Activated CD8-positive, alpha-beta memory T cell treated with anti-CD3 and anti-CD28 coated beads, Interleukin-2, amount 10 ng/mL, durations not matched to agents 7 days and 5 days (primary cell): ENCODE results near the gene ADAR. TPM values are rescaled to one million over a fixed set of nuclear protein-coding genes. Genes with fewer than 3 reads are reported as not detected.

Experiments
- ATAC-seq: fragments of 150-1000 bp; cut with Tn5 transposase; one replicate; pipeline ENCODE4 v1.10.0; 2021; ENCODE audit warnings: moderate library complexity
- CTCF ChIA-PET: fragments of 350-600 bp; sonication (Branson Sonifier 250); formaldehyde crosslinking; loops from one replicate; lab custom pipeline; 2021; ENCODE audit warnings: antibody characterized with exemption; lab: Charles Lee
- DNase-seq: peaks from one replicate; pipeline ENCODE4 v3.0.0-alpha.2; 2020
- H3K27ac Mint-ChIP-seq: one replicate; pipeline ENCODE4 v1.8.0; 2021; ENCODE audit warnings: mild to moderate bottlenecking, mixed read lengths
- H3K27me3 Mint-ChIP-seq: one replicate; pipeline ENCODE4 v1.8.0; 2021; ENCODE audit warnings: mixed read lengths
- H3K36me3 Mint-ChIP-seq: one replicate; pipeline ENCODE4 v1.8.0; 2021; ENCODE audit warnings: mild to moderate bottlenecking, mixed read lengths
- H3K4me1 Mint-ChIP-seq: one replicate; pipeline ENCODE4 v1.8.0; 2021; ENCODE audit warnings: mixed read lengths
- H3K4me3 Mint-ChIP-seq: one replicate; pipeline ENCODE4 v1.8.0; 2021; ENCODE audit warnings: mild to moderate bottlenecking, moderate library complexity, mixed read lengths
- H3K9me3 Mint-ChIP-seq: one replicate; pipeline ENCODE4 v1.8.0; 2022; ENCODE audit warnings: low read depth, mixed read lengths
- total RNA-seq, 2 experiments: library from RNA; stranded (reverse); gene quantifications; one replicate each; pipeline ENCODE4 v1.2.3, GENCODE V29; 2021

The ADAR gene
- total RNA-seq, 2 experiments from 2014 or later = 369 to 434 TPM

- H3K36me3 Mint-ChIP-seq = peaks cover 84% of the 10 kb centered on the region
- H3K4me3 Mint-ChIP-seq = no peak overlapping the region
- ATAC-seq = no peak
- no peak for DNase-seq
- no peaks in the 10 kb centered on the region for H3K9me3 Mint-ChIP-seq
- H3K27ac Mint-ChIP-seq = no peak overlapping the region
- CTCF ChIA-PET = interaction anchor here (1.5 to 1.9 kb wide), 2 partner anchors 30 to 80 kb away, joined by 5 to 6 read pairs; no protein-coding TSS in a partner anchor
- H3K27me3 Mint-ChIP-seq = no peaks in the 10 kb centered on the region
- H3K4me1 Mint-ChIP-seq = peaks cover 21% of the 10 kb centered on the region
Observed at GRCh38 chr1:154589780-154590179, 18.2 kb downstream of the ADAR start.

GRCh38 chr1:154586641-154587040 lies 21.3 kb downstream of the ADAR start:
- H3K4me1 Mint-ChIP-seq = peaks cover 23% of the 10 kb centered on the region
- H3K4me3 Mint-ChIP-seq = no peak overlapping the region
- H3K27ac Mint-ChIP-seq = no peak overlapping the region
- no peaks in the 10 kb centered on the region for H3K9me3 Mint-ChIP-seq
- no peaks in the 10 kb centered on the region for H3K27me3 Mint-ChIP-seq
- DNase-seq = no peak
- ATAC-seq = no peak
- peaks cover 80% of the 10 kb centered on the region for H3K36me3 Mint-ChIP-seq
- CTCF ChIA-PET = no interaction called here

- no peaks in the 10 kb centered on the region for H3K9me3 Mint-ChIP-seq
- ATAC-seq (no peak), DNase-seq (no peak)
- H3K27me3 Mint-ChIP-seq = no peaks in the 10 kb centered on the region
- CTCF ChIA-PET = no interaction called here
- no peak overlapping the region for H3K27ac Mint-ChIP-seq
- no peak overlapping the region for H3K4me3 Mint-ChIP-seq
- peaks cover 78% of the 10 kb centered on the region for H3K36me3 Mint-ChIP-seq
- H3K4me1 Mint-ChIP-seq = peaks cover 23% of the 10 kb centered on the region
Observed at GRCh38 chr1:154586231-154586630, 21.8 kb downstream of the ADAR start.

- CTCF ChIA-PET = interaction anchor here (1.0 kb wide), 1 partner anchor 94 kb away, joined by 3 read pairs; no protein-coding TSS in a partner anchor
- Mint-ChIP-seq H3K36me3 (peaks cover 80% of the 10 kb centered on the region), H3K9me3 (no peaks in the 10 kb centered on the region), H3K27ac (no peak overlapping the region), H3K27me3 (no peaks in the 10 kb centered on the region), H3K4me1 (peaks cover 23% of the 10 kb centered on the region), H3K4me3 (no peak overlapping the region)
- ATAC-seq (no peak), DNase-seq (no peak)
Observed at GRCh38 chr1:154584267-154584994, 23.6 kb downstream of the ADAR start.

- CTCF ChIA-PET = no interaction called here
- peaks cover 23% of the 10 kb centered on the region for H3K4me1 Mint-ChIP-seq
- DNase-seq (no peak), ATAC-seq (no peak)
- H3K36me3 Mint-ChIP-seq = peaks cover 80% of the 10 kb centered on the region
- no peak overlapping the region for H3K27ac Mint-ChIP-seq
- no peaks in the 10 kb centered on the region for H3K9me3 Mint-ChIP-seq
- no peak overlapping the region for H3K4me3 Mint-ChIP-seq
- no peaks in the 10 kb centered on the region for H3K27me3 Mint-ChIP-seq
Observed at GRCh38 chr1:154583773-154584172, 24.2 kb downstream of the ADAR start.

- H3K4me3 Mint-ChIP-seq = no peak overlapping the region
- no peaks in the 10 kb centered on the region for H3K9me3 Mint-ChIP-seq
- CTCF ChIA-PET = no interaction called here
- ATAC-seq (no peak), DNase-seq (no peak)
- no peak overlapping the region for H3K27ac Mint-ChIP-seq
- H3K27me3 Mint-ChIP-seq = no peaks in the 10 kb centered on the region
- peaks cover 23% of the 10 kb centered on the region for H3K4me1 Mint-ChIP-seq
- H3K36me3 Mint-ChIP-seq = peaks cover 79% of the 10 kb centered on the region
Observed at GRCh38 chr1:154582885-154583284, 25.1 kb downstream of the ADAR start.

- no peak for DNase-seq
- Mint-ChIP-seq H3K27ac (no peak overlapping the region), H3K9me3 (no peaks in the 10 kb centered on the region), H3K36me3 (peaks cover 69% of the 10 kb centered on the region), H3K27me3 (no peaks in the 10 kb centered on the region), H3K4me3 (no peak overlapping the region), H3K4me1 (peaks cover 20% of the 10 kb centered on the region)
- ATAC-seq = no peak
- CTCF ChIA-PET = no interaction called here
Observed at GRCh38 chr1:154581766-154582165, 26.2 kb downstream of the ADAR start.

- peaks cover 45% of the 10 kb centered on the region for H3K36me3 Mint-ChIP-seq
- no peaks in the 10 kb centered on the region for H3K9me3 Mint-ChIP-seq
- CTCF ChIA-PET = interaction anchor here (1.2 kb wide), 1 partner anchor 19 kb away, joined by 3 read pairs; no protein-coding TSS in a partner anchor
- H3K27me3 Mint-ChIP-seq = no peaks in the 10 kb centered on the region
- DNase-seq = no peak
- no peak overlapping the region for H3K4me3 Mint-ChIP-seq
- H3K27ac Mint-ChIP-seq = no peak overlapping the region
- ATAC-seq = no peak
- H3K4me1 Mint-ChIP-seq = peaks cover 2% of the 10 kb centered on the region
Observed at GRCh38 chr1:154579374-154579773, 28.6 kb downstream of the ADAR start.

GRCh38 chr1:154578058-154578418 lies 29.9 kb downstream of the ADAR start:
- ATAC-seq = no peak
- no peak overlapping the region for H3K27ac Mint-ChIP-seq

GRCh38 chr1:154577346-154578057 lies 30.5 kb downstream of the ADAR start:
- Mint-ChIP-seq H3K27me3 (no peaks in the 10 kb centered on the region), H3K36me3 (peaks cover 33% of the 10 kb centered on the region), H3K4me3 (no peak overlapping the region), H3K27ac (no peak overlapping the region), H3K4me1 (peaks cover 3% of the 10 kb centered on the region), H3K9me3 (no peaks in the 10 kb centered on the region)
- ATAC-seq (no peak), DNase-seq (no peak)
- CTCF ChIA-PET = no interaction called here

More at GRCh38 chr1:154578058-154578418, 29.9 kb downstream of the ADAR start:
- Mint-ChIP-seq H3K4me1 (peaks cover 3% of the 10 kb centered on the region), H3K36me3 (peaks cover 34% of the 10 kb centered on the region), H3K4me3 (no peak overlapping the region), H3K27me3 (no peaks in the 10 kb centered on the region), H3K9me3 (no peaks in the 10 kb centered on the region)
- CTCF ChIA-PET = interaction anchor here (1.2 kb wide), 1 partner anchor 18 kb away, joined by 3 read pairs; no protein-coding TSS in a partner anchor
- DNase-seq = no peak

GRCh38 chr1:154575951-154576566 lies 31.9 kb downstream of the ADAR start:
- no peak overlapping the region for H3K27ac Mint-ChIP-seq

GRCh38 chr1:154575147-154575927 lies 32.6 kb downstream of the ADAR start:
- Mint-ChIP-seq H3K4me3 (no peak overlapping the region), H3K9me3 (no peaks in the 10 kb centered on the region), H3K36me3 (peaks cover 21% of the 10 kb centered on the region), H3K27me3 (no peaks in the 10 kb centered on the region), H3K27ac (no peak overlapping the region), H3K4me1 (peaks cover 3% of the 10 kb centered on the region)
- DNase-seq (no peak), ATAC-seq (no peak)
- CTCF ChIA-PET = interaction anchor here (0.8 kb wide), 1 partner anchor 15 kb away, joined by 5 read pairs; no protein-coding TSS in a partner anchor

More at GRCh38 chr1:154575951-154576566, 31.9 kb downstream of the ADAR start:
- DNase-seq (no peak), ATAC-seq (no peak)
- Mint-ChIP-seq H3K9me3 (no peaks in the 10 kb centered on the region), H3K4me1 (peaks cover 3% of the 10 kb centered on the region), H3K27me3 (no peaks in the 10 kb centered on the region), H3K36me3 (peaks cover 26% of the 10 kb centered on the region), H3K4me3 (no peak overlapping the region)
- CTCF ChIA-PET = interaction anchor here (0.8 to 1.1 kb wide), 2 partner anchors 16 to 17 kb away, joined by 3 to 5 read pairs; no protein-coding TSS in a partner anchor

- Mint-ChIP-seq H3K9me3 (no peaks in the 10 kb centered on the region), H3K36me3 (peaks cover 17% of the 10 kb centered on the region), H3K4me3 (no peak overlapping the region), H3K27ac (no peak overlapping the region), H3K4me1 (peaks cover 3% of the 10 kb centered on the region), H3K27me3 (peaks cover 1% of the 10 kb centered on the region)
- CTCF ChIA-PET = interaction anchor here (2.4 kb wide), 1 partner anchor 15 kb away, joined by 8 read pairs; no protein-coding TSS in a partner anchor
- DNase-seq (no peak), ATAC-seq (no peak)
Observed at GRCh38 chr1:154574716-154575115, 33.3 kb downstream of the ADAR start.
